ENCODE results near the gene ACVR1B. TPM values are rescaled to one million over a fixed set of nuclear protein-coding genes. Genes with fewer than 3 reads are reported as not detected.

The ACVR1B gene
- total RNA-seq, 4 donors from 2014 or later, result 9.1 to 71.6 (median 59.2) TPM

GRCh38 chr12:52009081-52009751 lies 57.7 kb downstream of the ACVR1B start:
- DNase-seq, result no peak
- no peaks in the 10 kb centered on the region for H3K9me3 ChIP-seq
- peaks cover 0 to 9% (median 0%) of the 10 kb centered on the region in 3 donors for H3K36me3 ChIP-seq
- TF ChIP-seq POLR2A (IDR thresholded peaks at IDR 0.05), result no peak
- no peak for TF ChIP-seq CTCF (IDR thresholded peaks at IDR 0.05)
- peaks cover 0 to 10% of the 10 kb centered on the region in 2 donors for H3K27me3 ChIP-seq
- H3K4me1 ChIP-seq, result peaks cover 0 to 31% (median 12%) of the 10 kb centered on the region in 4 donors
- H3K27ac ChIP-seq, result peak overlapping the region; percentile 46 to 93 (median 82)
- peak overlapping the region in 1 of 4 donors; percentile 21 for H3K4me3 ChIP-seq

- DNase-seq, result peak in 1 of 3 donors; percentile 72
- Histone ChIP-seq H3K9me3 (no peaks in the 10 kb centered on the region), H3K27me3 (peaks cover 0 to 10% of the 10 kb centered on the region in 2 donors), H3K27ac (peak overlapping the region; percentile 46 to 93 (median 82)), H3K4me1 (peaks cover 0 to 23% (median 12%) of the 10 kb centered on the region in 4 donors), H3K36me3 (peaks cover 0 to 11% (median 0%) of the 10 kb centered on the region in 3 donors), H3K4me3 (peak overlapping the region in 1 of 4 donors; percentile 17)
- TF ChIP-seq CTCF (IDR thresholded peaks at IDR 0.05) (no peak), POLR2A (IDR thresholded peaks at IDR 0.05) (no peak)
Observed at GRCh38 chr12:52010152-52010622, 58.7 kb downstream of the ACVR1B start.

GRCh38 chr12:52010692-52011601 lies 59.4 kb downstream of the ACVR1B start:
- Histone ChIP-seq H3K27ac (peak overlapping the region; percentile 10 to 93 (median 82)), H3K9me3 (no peaks in the 10 kb centered on the region), H3K4me3 (no peak overlapping the region), H3K36me3 (peaks cover 0 to 11% (median 0%) of the 10 kb centered on the region in 3 donors), H3K27me3 (peaks cover 0 to 10% of the 10 kb centered on the region in 2 donors), H3K4me1 (peaks cover 0 to 23% (median 8%) of the 10 kb centered on the region in 4 donors)
- TF ChIP-seq POLR2A (IDR thresholded peaks at IDR 0.05) (no peak), CTCF (IDR thresholded peaks at IDR 0.05) (no peak)
- no peak for DNase-seq

- H3K4me3 ChIP-seq, result no peak overlapping the region
- H3K27ac ChIP-seq, result peak overlapping the region in 1 of 4 donors; percentile 9
Observed at GRCh38 chr12:52011602-52012214, 60.2 kb downstream of the ACVR1B start.

More at GRCh38 chr12:52011602-52012214, 60.2 kb downstream of the ACVR1B start:
- Histone ChIP-seq H3K9me3 (no peaks in the 10 kb centered on the region), H3K36me3 (peaks cover 0 to 11% (median 0%) of the 10 kb centered on the region in 3 donors), H3K27me3 (peaks cover 0 to 4% of the 10 kb centered on the region in 2 donors), H3K4me1 (peaks cover 0 to 19% (median 6%) of the 10 kb centered on the region in 4 donors)
- TF ChIP-seq POLR2A (IDR thresholded peaks at IDR 0.05), result no peak
- no peak for TF ChIP-seq CTCF (IDR thresholded peaks at IDR 0.05)
- DNase-seq, result no peak

Data from Peyer's patch (tissue), 4 donors.